Peyer's patch (tissue), 4 donors: ENCODE measurements around the gene DCHS1.

Experiments
- CTCF ChIP-seq, 6 experiments: fragments of 450-650 bp in 4 of 6; fragments of 200-600 bp in 2 of 6; sonication (generic) in 1 of 6; IDR thresholded peaks; one replicate each; pipeline ENCODE4 v1.5.1; 2017 to 2019; ENCODE audit warnings: antibody characterized with exemption in 6 of 6, mild to moderate bottlenecking in 3 of 6, moderate library complexity in 1 of 6
- POLR2A ChIP-seq, 2 donors: fragments of 450-650 bp; IDR thresholded peaks; one replicate each; pipeline ENCODE4 v1.5.1; 2017; ENCODE audit warnings: antibody characterized with exemption in 2 of 2, mild to moderate bottlenecking in 2 of 2, moderate library complexity in 2 of 2

GRCh38 chr11:6656936-6657335 is 1.3 kb upstream of the DCHS1 start:
- TF ChIP-seq POLR2A (IDR thresholded peaks at IDR 0.05) (no peak), CTCF (IDR thresholded peaks at IDR 0.05) (no peak)
